GM18868 (cell line): ENCODE measurements around the gene SLC25A42.
"Not testable (repeated sequence)": the region's sequence is repeated elsewhere in the genome, so short reads cannot be mapped to it uniquely, and the experiment has no call there.

ENCODE experiments used
- ATAC-seq: cut with Tn5 transposase; IDR thresholded peaks from one replicate; pipeline ENCODE4 v1.9.1; 2021; ENCODE audit warnings: mild to moderate bottlenecking, moderate library complexity; ENCODE audit not compliant: unreplicated experiment

The SLC25A42 gene

DNA sequence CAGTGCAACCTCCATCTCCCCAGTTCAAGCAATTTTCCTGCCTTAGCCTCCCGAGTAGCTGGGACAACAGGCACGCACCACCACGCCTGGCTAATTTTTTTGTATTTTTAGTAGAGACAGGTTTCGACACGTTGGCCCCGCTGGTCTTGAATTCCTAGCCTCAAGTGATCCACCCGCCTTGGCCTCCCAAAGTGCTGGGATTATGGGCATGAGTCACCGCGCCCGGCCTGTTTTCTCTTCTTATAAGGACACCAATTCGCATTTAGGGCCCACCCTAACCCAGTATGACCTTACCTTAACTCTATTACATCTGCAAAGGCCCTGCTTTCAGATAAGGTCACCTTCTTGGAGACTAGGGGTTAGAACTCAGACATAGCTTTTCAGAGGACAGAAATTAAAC is 39.4 kb downstream of the SLC25A42 start:
- ATAC-seq, result no peak

DNA sequence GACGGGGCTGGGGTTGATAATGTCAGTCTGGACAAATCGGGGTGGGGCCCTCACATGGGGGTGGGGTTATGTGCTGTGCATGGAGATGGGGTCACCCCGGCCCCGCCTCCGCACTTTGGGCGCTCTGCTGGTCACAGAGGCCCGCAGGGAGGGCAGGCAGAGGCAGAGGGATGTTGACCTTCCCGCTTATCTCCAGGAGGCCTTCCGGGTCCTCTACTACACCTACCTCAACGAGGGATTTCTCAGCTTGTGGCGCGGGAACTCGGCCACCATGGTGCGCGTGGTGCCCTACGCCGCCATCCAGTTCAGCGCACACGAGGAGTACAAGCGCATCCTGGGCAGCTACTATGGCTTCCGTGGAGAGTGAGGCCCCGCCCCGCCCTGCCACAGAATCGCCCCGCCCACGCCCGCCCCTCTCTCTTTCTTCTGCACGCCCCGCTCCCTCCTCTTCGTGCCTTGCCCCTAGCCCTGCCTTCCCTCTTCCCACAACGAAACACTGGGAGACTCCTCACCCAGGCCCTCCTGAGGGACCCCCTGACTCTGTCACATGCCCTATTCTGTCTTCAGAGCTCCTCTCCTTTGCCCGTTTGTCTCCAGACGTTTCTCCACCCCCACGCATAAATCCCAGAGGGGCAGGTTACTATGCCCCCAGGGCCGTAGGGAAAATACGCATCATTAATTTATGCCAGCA is 41.7 kb downstream of the SLC25A42 start:
- no peak for ATAC-seq

DNA sequence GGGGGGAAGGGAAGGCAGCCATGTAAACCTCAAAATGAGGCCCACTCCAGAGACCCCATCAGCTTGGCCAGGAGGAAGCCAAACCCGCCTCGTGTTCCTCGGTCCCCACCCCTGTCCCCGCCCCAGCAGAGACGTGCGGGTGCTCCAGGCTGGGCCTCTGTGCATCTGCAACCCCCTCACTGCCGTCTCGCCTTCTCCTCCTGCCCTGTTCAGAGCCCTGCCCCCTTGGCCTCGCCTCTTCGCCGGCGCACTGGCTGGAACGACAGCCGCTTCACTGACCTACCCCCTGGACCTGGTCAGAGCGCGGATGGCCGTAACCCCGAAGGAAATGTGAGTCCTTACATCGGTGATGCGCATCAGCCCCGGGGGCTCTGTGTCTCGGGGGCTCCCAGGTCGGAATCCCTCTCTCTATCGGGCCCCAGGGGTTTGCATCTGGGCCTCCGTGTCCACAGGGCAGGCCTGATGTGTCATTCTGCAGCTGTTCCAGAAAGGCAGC is 42.3 kb downstream of the SLC25A42 start:
- ATAC-seq, result no peak

- not testable (repeated sequence) for ATAC-seq
Measured at GRCh38 chr19:19106938-19107337, 43.1 kb downstream of the SLC25A42 start.

GRCh38 chr19:19107654-19108053 is 43.9 kb downstream of the SLC25A42 start:
- ATAC-seq, result no peak

DNA sequence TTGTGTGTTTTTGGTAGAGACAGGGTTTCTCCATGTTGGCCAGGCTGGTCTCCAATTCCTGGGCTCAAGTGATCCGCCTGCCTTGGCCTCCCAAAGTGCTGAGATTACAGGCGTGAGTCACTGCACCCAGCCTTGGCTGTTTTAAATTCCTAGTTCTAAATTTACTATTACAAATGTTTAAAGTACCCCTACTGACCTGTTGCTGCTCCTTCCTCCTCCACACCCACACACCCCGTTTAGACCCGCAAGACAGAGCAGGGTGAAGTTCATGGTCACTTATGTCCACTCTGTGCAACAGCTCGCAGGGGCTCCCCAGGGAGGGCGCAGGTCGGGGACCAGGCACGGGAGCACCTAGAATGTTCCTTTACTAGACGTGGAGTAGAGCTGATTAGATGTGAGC is 45.8 kb downstream of the SLC25A42 start:
- ATAC-seq, result no peak

- ATAC-seq, result no peak
Measured at GRCh38 chr19:19110410-19111135, 46.8 kb downstream of the SLC25A42 start.

GRCh38 chr19:19111136-19111835 is 47.5 kb downstream of the SLC25A42 start:
- ATAC-seq, result no peak

DNA sequence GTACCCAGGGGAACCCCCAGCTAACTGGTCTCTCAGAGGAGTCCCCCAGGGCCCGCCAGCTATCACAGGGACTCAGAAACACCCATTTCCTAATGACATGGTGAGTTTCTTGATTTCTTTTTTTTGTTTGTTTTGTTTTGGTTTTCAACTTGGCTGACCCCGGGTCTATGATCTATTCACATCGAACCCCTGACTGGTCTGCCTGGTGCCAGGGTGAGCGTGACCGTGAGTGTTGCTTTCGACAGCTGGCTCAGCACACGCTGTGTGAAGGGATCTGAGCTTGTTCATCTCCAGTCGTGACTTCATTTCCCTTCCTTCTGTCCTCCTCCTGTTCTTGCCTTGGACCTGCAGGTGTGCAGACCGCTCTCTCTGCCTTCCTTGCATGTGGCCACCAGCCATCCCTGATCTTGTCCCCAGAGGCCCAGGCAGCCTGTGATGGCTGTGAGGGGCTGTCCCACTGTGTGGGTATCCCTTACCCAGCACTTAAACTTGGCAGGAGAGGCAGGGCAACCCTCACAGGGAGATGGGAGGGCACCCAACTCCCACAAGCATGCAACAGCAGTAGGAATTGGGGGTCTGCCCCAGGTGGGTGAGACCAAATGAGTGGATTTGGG is 48.3 kb downstream of the SLC25A42 start:
- no peak for ATAC-seq

- no peak for ATAC-seq
Measured at GRCh38 chr19:19113040-19113626, 49.3 kb downstream of the SLC25A42 start.

DNA sequence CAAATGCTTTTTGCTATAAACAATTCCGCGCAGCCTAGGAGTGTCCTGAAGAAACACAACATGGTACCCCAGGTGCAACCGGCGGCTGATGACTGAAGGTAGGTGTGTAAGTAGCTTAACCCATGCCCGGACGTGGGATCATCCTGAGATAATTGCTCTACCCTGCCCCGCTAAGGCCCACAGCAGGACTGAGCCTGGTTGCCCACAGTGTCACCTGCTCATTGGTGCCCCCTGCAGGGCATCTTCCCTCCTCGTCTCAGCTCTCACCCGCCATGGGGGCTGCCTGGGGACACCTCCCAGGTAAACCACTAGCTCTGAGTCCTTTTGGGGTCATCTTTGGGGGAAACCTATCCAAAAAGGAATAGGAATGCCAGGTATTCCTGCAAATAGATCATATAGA is 52.2 kb downstream of the SLC25A42 start:
- no peak for ATAC-seq

- no peak for ATAC-seq
Measured at GRCh38 chr19:19119325-19120237, 55.8 kb downstream of the SLC25A42 start.

DNA sequence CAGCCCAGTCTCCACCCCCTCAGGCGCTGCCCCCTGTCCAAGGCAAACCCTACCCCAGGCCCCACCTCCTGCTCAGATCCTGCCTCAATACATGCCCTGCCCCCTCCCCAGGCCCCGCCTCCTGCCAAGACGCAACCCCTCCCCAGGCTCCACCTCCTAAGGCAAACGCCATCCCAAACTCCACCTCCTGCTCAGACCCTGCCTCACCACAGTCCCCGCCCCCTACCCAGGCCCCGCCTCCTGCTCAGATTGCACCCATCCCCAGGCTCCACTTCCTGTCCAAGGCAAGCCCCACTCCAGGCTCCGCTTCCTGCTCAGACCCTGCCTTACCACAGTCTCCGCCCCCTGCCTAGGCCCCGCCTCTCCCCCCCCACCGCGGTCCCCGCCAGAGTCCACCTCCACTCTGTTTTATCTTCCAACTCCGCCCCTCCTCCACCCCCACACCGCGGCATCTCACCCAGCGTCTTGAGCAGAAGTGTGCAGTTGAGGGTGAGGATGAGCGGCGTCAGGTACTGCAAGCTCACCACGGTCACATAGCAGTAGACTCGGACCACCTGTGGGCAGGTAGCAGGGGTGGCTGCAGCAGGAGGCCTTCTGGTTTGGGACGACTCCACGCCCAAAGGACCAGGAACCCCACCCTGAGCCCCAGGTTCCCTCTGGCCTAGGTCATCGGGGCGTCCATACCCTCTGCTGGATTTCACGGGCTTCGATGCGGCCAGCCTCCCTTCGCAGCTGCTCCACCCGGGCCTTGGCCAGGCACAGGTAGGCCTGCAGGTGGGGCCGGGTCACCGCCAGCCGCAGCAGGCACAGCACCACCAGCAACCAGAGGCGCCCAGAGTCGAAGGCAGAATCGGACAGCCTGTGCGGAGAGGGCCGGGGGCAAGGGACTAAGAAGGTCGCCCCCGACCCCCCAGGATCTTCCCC is 56.8 kb downstream of the SLC25A42 start:
- no peak for ATAC-seq

- ATAC-seq, result no peak
Measured at GRCh38 chr19:19121371-19121770, 57.6 kb downstream of the SLC25A42 start.

GRCh38 chr19:19122902-19123301 is 59.1 kb downstream of the SLC25A42 start:
- ATAC-seq, result no peak

GRCh38 chr19:19123386-19123785 is 59.6 kb downstream of the SLC25A42 start:
- no peak for ATAC-seq

GRCh38 chr19:19126102-19126501 is 62.3 kb downstream of the SLC25A42 start:
- ATAC-seq, result no peak

DNA sequence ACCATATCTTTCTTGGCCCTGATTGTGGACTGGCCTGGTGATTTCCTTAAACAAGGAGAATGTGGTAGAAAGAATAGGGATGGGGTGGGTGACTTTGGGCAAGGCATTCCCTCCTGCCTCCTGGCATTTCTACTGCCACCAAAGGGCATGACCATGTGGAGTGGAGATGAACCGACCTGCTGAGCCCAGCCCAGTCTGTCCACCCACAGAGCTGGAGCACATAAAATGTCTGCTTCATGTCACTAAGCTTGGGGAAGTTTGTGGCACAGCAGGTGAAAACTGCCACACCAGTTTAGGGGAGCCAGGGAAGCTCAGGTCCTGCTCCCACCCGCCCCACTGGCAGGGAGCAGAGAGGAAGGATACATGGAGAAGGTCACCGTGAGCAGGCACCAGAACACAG is 68.2 kb downstream of the SLC25A42 start:
- no peak for ATAC-seq

DNA sequence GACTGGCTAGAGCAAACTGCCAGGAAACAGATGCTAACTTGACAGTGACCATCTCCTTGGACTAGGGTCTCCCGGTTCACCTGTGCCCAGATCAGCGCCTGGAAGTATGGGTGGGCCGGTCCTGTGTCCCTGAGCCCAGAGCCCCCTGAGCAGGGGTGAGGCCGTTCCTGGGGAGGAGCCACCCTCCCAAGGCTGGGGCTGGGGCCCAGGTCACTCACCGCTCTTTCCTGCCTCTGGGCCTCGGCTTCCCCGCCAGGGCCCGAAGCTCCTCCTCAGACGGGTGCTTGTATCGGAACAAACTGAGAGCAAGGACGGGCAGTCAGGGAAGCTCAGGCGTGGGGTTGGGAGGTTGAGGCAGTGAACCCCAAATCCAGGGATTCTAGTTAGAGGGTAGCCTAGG is 69.1 kb downstream of the SLC25A42 start:
- ATAC-seq, result no peak
